ENCODE data around the gene ASGR2. TPM values are rescaled to one million over a fixed set of nuclear protein-coding genes. Genes with fewer than 3 reads are reported as not detected.
"Not testable (repeated sequence)": the region's sequence is repeated elsewhere in the genome, so short reads cannot be mapped to it uniquely, and the experiment has no call there.

The ASGR2 gene
- total RNA-seq, 2 donors from 2014 or later = 0.45 to 0.49 TPM

GRCh38 chr17:7123844-7124243, 9.2 kb upstream of the ASGR2 start:
- H3K36me3 ChIP-seq = no peaks in the 10 kb centered on the region
- H3K9ac ChIP-seq (ENCODE audit: low read depth in 2 of 2, low read length in 2 of 2) = no peak overlapping the region
- TF ChIP-seq, protein P1, sequence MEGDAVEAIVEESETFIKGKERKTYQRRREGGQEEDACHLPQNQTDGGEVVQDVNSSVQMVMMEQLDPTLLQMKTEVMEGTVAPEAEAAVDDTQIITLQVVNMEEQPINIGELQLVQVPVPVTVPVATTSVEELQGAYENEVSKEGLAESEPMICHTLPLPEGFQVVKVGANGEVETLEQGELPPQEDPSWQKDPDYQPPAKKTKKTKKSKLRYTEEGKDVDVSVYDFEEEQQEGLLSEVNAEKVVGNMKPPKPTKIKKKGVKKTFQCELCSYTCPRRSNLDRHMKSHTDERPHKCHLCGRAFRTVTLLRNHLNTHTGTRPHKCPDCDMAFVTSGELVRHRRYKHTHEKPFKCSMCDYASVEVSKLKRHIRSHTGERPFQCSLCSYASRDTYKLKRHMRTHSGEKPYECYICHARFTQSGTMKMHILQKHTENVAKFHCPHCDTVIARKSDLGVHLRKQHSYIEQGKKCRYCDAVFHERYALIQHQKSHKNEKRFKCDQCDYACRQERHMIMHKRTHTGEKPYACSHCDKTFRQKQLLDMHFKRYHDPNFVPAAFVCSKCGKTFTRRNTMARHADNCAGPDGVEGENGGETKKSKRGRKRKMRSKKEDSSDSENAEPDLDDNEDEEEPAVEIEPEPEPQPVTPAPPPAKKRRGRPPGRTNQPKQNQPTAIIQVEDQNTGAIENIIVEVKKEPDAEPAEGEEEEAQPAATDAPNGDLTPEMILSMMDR (IDR thresholded peaks at IDR 0.05) = no peak
- H3K9me3 ChIP-seq = no peaks in the 10 kb centered on the region
- H3K4me1 ChIP-seq = no peaks in the 10 kb centered on the region
- intact Hi-C loops (cut with DNase I) = no loop called here
- no peak for DNase-seq
- no peak overlapping the region for H3K27ac ChIP-seq
- no peaks in the 10 kb centered on the region for H3K27me3 ChIP-seq
- H3K4me3 ChIP-seq = no peak overlapping the region

GRCh38 chr17:7122381-7122780, 7.8 kb upstream of the ASGR2 start:
- intact Hi-C loops (cut with DNase I) = no loop called here
- H3K36me3 ChIP-seq = no peaks in the 10 kb centered on the region
- no peak for DNase-seq
- H3K9me3 ChIP-seq = no peaks in the 10 kb centered on the region
- H3K4me1 ChIP-seq = no peaks in the 10 kb centered on the region
- no peak overlapping the region for H3K27ac ChIP-seq
- no peaks in the 10 kb centered on the region for H3K27me3 ChIP-seq
- no peak overlapping the region for H3K4me3 ChIP-seq
- no peak overlapping the region for H3K9ac ChIP-seq (ENCODE audit: low read depth in 2 of 2, low read length in 2 of 2)
- TF ChIP-seq, protein P1 (IDR thresholded peaks at IDR 0.05) = no peak

DNA sequence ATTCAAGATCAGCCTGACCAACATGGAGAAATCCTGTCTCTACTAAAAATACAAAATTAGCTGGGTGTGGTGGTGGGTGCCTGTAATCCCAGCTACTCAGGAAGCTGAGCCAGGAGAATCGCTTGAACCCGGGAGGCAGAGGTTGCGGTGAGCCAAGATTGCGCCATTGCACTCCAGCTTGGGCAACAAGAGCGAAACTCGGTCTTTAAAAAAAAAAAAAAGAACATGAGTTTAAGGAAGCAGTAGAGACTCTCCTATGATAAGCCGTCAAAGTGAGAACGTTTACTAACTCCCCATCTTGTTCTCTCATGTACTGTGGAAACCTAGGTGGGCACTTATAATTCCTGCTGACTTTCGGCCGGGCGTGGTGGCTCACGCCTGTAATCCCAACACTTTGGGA, 6.0 kb upstream of the ASGR2 start:
- intact Hi-C loops (cut with DNase I); H3K4me3 ChIP-seq; H3K9me3 ChIP-seq; H3K9ac ChIP-seq (ENCODE audit: low read depth in 2 of 2, low read length in 2 of 2); H3K36me3 ChIP-seq; DNase-seq; H3K27me3 ChIP-seq; H3K4me1 ChIP-seq: not testable (repeated sequence)
- H3K27ac ChIP-seq = peak overlapping the region; percentile 5

GRCh38 chr17:7120123-7120522, 5.5 kb upstream of the ASGR2 start:
- no peak overlapping the region for H3K4me3 ChIP-seq
- intact Hi-C loops (cut with DNase I) = no loop called here
- no peak overlapping the region for H3K9ac ChIP-seq (ENCODE audit: low read depth in 2 of 2, low read length in 2 of 2)
- H3K9me3 ChIP-seq = no peaks in the 10 kb centered on the region
- DNase-seq = no peak
- TF ChIP-seq, protein P1 (IDR thresholded peaks at IDR 0.05) = no peak
- H3K4me1 ChIP-seq = no peaks in the 10 kb centered on the region
- H3K36me3 ChIP-seq = no peaks in the 10 kb centered on the region
- H3K27ac ChIP-seq = no peak overlapping the region
- no peaks in the 10 kb centered on the region for H3K27me3 ChIP-seq

DNA sequence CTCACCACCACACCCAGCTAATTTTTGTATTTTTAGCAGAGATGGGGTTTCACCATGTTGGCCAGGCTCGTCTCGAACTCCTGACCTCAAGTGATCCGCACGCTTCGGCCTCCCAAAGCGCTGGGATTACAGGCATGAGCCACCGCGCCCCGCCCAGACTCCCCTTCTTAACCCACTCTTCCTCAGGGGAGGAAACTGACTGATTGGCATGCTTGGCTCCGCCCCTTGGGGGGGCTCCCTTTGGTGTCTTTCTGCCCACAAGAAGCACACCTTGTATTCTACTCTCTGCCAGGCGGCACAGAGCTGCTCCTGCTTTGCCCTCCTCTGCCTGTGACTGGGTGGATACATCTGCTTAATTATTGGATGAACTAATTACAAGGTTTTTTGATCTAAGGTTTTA, 4.7 kb upstream of the ASGR2 start:
- Histone ChIP-seq H3K27me3 (no peaks in the 10 kb centered on the region), H3K9me3 (no peaks in the 10 kb centered on the region), H3K4me1 (no peaks in the 10 kb centered on the region), H3K27ac (no peak overlapping the region), H3K9ac (ENCODE audit: low read depth in 2 of 2, low read length in 2 of 2) (no peak overlapping the region), H3K4me3 (no peak overlapping the region), H3K36me3 (no peaks in the 10 kb centered on the region)
- intact Hi-C loops (cut with DNase I) = no loop called here
- DNase-seq = no peak
- TF ChIP-seq, protein P1 (IDR thresholded peaks at IDR 0.05) = no peak

GRCh38 chr17:7114875-7115614, 423 bp upstream of the ASGR2 start:
- Histone ChIP-seq H3K9me3 (no peaks in the 10 kb centered on the region), H3K4me1 (no peaks in the 10 kb centered on the region), H3K9ac (ENCODE audit: low read depth in 2 of 2, low read length in 2 of 2) (no peak overlapping the region), H3K4me3 (no peak overlapping the region), H3K36me3 (no peaks in the 10 kb centered on the region), H3K27me3 (no peaks in the 10 kb centered on the region), H3K27ac (no peak overlapping the region)
- no peak for DNase-seq
- TF ChIP-seq, protein P1 (IDR thresholded peaks at IDR 0.05) = no peak
- intact Hi-C loops (cut with DNase I) = no loop called here

Measured in colonic mucosa (tissue), 4 donors.